ENCODE data around the gene KIAA1614. TPM values are rescaled to one million over a fixed set of nuclear protein-coding genes. Genes with fewer than 3 reads are reported as not detected.

Gene KIAA1614
- total and polyA plus RNA-seq, 10 of the 15 experiments (the other 5 are each of a cell fraction or from before 2014, with no cell fraction given) = 0.03 to 1.0 (median 0.26) TPM; not detected in 1

GRCh38 chr1:180947901-180948640, 35.4 kb downstream of the KIAA1614 start:
- POLR2A ChIA-PET = no interaction called here
- H3K9ac ChIP-seq (ENCODE audit: control insufficient read depth, insufficient read depth, low read length) = no peak overlapping the region
- intact Hi-C loops (cut with micrococcal nuclease; ENCODE audit: unreplicated experiment) (no loop called here), in situ Hi-C loops (cut with MboI) (no loop called here)
- no peak overlapping the region for H3K4me3 ChIP-seq
- no peak for TF ChIP-seq SMC3 (IDR thresholded peaks at IDR 0.05; ENCODE audit: borderline replicate concordance, low read length)
- no peak for TF ChIP-seq CBX3 (IDR thresholded peaks at IDR 0.05; ENCODE audit: borderline replicate concordance, low read depth)
- TF ChIP-seq CREM (IDR thresholded peaks at IDR 0.05; ENCODE audit: low read depth) = no peak
- no peak for TF ChIP-seq ETV6 (conservative IDR thresholded peaks at IDR 0.05 in 1 of 2, IDR thresholded peaks at IDR 0.05 in 1 of 2; ENCODE audit: borderline replicate concordance in 1 of 2, low read depth in 1 of 2)
- TF ChIP-seq LARP7 (IDR thresholded peaks at IDR 0.05) = no peak
- TF ChIP-seq NFXL1 (IDR thresholded peaks at IDR 0.05; ENCODE audit: borderline replicate concordance) = no peak
- TF ChIP-seq, protein P1, sequence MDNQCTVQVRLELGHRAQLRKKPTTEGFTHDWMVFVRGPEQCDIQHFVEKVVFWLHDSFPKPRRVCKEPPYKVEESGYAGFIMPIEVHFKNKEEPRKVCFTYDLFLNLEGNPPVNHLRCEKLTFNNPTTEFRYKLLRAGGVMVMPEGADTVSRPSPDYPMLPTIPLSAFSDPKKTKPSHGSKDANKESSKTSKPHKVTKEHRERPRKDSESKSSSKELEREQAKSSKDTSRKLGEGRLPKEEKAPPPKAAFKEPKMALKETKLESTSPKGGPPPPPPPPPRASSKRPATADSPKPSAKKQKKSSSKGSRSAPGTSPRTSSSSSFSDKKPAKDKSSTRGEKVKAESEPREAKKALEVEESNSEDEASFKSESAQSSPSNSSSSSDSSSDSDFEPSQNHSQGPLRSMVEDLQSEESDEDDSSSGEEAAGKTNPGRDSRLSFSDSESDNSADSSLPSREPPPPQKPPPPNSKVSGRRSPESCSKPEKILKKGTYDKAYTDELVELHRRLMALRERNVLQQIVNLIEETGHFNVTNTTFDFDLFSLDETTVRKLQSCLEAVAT (IDR thresholded peaks at IDR 0.05) = no peak
- no peak for TF ChIP-seq POLR2A (IDR thresholded peaks at IDR 0.05; ENCODE audit: low read depth, low read length)
- TF ChIP-seq, protein P2, sequence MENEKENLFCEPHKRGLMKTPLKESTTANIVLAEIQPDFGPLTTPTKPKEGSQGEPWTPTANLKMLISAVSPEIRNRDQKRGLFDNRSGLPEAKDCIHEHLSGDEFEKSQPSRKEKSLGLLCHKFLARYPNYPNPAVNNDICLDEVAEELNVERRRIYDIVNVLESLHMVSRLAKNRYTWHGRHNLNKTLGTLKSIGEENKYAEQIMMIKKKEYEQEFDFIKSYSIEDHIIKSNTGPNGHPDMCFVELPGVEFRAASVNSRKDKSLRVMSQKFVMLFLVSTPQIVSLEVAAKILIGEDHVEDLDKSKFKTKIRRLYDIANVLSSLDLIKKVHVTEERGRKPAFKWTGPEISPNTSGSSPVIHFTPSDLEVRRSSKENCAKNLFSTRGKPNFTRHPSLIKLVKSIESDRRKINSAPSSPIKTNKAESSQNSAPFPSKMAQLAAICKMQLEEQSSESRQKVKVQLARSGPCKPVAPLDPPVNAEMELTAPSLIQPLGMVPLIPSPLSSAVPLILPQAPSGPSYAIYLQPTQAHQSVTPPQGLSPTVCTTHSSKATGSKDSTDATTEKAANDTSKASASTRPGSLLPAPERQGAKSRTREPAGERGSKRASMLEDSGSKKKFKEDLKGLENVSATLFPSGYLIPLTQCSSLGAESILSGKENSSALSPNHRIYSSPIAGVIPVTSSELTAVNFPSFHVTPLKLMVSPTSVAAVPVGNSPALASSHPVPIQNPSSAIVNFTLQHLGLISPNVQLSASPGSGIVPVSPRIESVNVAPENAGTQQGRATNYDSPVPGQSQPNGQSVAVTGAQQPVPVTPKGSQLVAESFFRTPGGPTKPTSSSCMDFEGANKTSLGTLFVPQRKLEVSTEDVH (IDR thresholded peaks at IDR 0.05; ENCODE audit: low read depth, partially characterized antibody) = no peak
- H4K20me1 ChIP-seq (ENCODE audit: control insufficient read depth, insufficient read depth) = no peaks in the 10 kb centered on the region
- RAD21 ChIA-PET (ENCODE audit: unreplicated experiment) = no interaction called here
- no peaks in the 10 kb centered on the region for H3K27me3 ChIP-seq (replicated peaks in 1 of 2; ENCODE audit: control insufficient read depth in 2 of 2, insufficient read depth in 2 of 2, low read length in 1 of 2)
- WGBS (ENCODE audit: insufficient coverage, insufficient replicate concordance, low lambda C conversion rate, missing lambda C conversion rate) = 91% methylated on average over 22 of the region's 22 CpGs
- no peak for DNase-seq (ENCODE audit: low read depth, low spot score)
- no peak for FAIRE-seq
- CTCF ChIA-PET = no interaction called here
- H3K36me3 ChIP-seq (ENCODE audit: control insufficient read depth in 2 of 2, insufficient read depth in 2 of 2, low read length in 1 of 2) = peaks cover 0 to 2% of the 10 kb centered on the region in 2 experiments; a peak in 3 of 4 replicates
- ATAC-seq = no peak
- H3K4me1 ChIP-seq (ENCODE audit: control insufficient read depth, insufficient read depth, low read length) = peaks cover under 1% of the 10 kb centered on the region; the same call in 1 of the 2 replicates
- BruUV-seq (replicated peaks) = no TSS peak
- H3K79me2 ChIP-seq (ENCODE audit: control insufficient read depth, insufficient read depth, low read length) = no peaks in the 10 kb centered on the region
- no peak overlapping the region for H2AFZ ChIP-seq (ENCODE audit: control insufficient read depth, low read depth, low read length)
- peaks cover 8% of the 10 kb centered on the region; the same call in 2 of the 3 replicates for H3K9me3 ChIP-seq (replicated peaks; ENCODE audit: control insufficient read depth, insufficient read depth, low read length)
- no peak overlapping the region for H3K4me2 ChIP-seq (ENCODE audit: control insufficient read depth, insufficient read depth)
- SMC1A ChIA-PET (ENCODE audit: uncharacterized antibody, unreplicated experiment) = no interaction called here
- no peak overlapping the region for H3K27ac ChIP-seq (ENCODE audit: control insufficient read depth, insufficient read depth)

Measured in GM12878 (cell line).